Measurements from ENCODE around the gene NRL.

The NRL gene

DNA sequence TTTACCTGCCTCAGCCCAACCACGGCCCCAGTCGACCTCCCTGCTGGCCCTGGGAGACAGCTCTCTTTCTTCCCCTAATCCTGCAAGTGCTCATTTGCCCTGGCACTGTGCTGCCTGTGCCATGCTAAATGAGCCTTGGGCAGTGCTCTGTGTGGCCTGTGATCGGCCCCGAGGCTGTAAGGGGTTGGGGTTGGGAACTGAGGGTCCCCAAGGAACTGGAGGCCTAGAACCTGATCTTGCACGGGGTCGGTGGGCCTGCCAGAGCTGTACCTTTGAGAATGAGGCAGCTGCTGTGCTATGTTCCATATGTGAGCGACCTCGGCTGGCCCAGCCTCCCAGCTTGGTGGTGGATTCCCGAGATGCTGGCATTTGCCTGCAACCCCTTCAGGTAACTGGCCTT lies 35.3 kb upstream of the NRL start:
- no peaks in the 10 kb centered on the region for H3K9me3 Mint-ChIP-seq
- peaks cover 46% of the 10 kb centered on the region for H3K4me1 Mint-ChIP-seq
- H3K4me3 Mint-ChIP-seq: no peak overlapping the region
- H3K27me3 Mint-ChIP-seq: no peaks in the 10 kb centered on the region
- peaks cover 49% of the 10 kb centered on the region for H3K36me3 Mint-ChIP-seq (ENCODE audit: insufficient read depth)
- DNase-seq (ENCODE audit: low spot score in 2 of 2) (no peak), ATAC-seq (replicated peaks; ENCODE audit: extremely low read depth, poor library complexity, severe bottlenecking) (no peak)
- H3K27ac Mint-ChIP-seq (ENCODE audit: low read depth): no peak overlapping the region

DNA sequence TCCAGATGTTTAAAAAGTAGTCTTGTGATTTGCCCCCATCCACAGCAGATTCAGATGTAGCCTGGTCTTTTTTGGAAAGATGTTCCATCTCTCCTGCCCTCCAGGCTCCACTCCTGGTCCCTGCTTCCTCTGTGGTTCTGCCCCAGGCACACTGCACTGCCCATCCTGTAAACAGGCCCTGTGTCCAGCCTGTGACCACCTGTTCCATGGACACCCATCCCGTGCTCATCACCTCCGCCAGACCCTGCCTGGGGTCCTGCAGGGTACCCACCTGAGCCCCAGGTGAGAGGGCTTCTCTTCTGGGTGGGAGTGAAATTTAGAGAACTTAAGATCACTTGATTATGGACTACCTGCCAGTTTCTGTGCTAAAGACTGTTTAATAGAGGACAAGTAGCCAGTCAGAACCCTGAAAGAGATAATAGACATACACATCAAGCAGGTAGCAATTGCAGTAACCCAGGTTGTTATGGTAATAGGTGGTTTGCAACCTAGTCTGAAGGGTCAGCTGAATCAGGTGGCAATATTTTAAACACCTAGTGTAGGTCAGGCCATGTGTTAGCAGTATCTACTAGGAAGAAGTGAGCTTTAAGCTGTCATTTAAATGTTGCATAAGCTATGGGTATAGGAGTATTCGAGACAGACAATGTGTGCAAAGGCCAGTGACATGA lies 34.7 kb upstream of the NRL start:
- DNase-seq (ENCODE audit: low spot score in 2 of 2): no peak
- Mint-ChIP-seq H3K27me3 (no peaks in the 10 kb centered on the region), H3K4me1 (peaks cover 52% of the 10 kb centered on the region), H3K36me3 (ENCODE audit: insufficient read depth) (peaks cover 43% of the 10 kb centered on the region), H3K9me3 (no peaks in the 10 kb centered on the region), H3K27ac (ENCODE audit: low read depth) (no peak overlapping the region), H3K4me3 (peak overlapping the region; percentile 98)
- no peak for ATAC-seq (replicated peaks; ENCODE audit: extremely low read depth, poor library complexity, severe bottlenecking)

- H3K4me3 Mint-ChIP-seq: peak overlapping the region; percentile 98
Observed at GRCh38 chr14:24147761-24148428, 33.1 kb upstream of the NRL start.

DNA sequence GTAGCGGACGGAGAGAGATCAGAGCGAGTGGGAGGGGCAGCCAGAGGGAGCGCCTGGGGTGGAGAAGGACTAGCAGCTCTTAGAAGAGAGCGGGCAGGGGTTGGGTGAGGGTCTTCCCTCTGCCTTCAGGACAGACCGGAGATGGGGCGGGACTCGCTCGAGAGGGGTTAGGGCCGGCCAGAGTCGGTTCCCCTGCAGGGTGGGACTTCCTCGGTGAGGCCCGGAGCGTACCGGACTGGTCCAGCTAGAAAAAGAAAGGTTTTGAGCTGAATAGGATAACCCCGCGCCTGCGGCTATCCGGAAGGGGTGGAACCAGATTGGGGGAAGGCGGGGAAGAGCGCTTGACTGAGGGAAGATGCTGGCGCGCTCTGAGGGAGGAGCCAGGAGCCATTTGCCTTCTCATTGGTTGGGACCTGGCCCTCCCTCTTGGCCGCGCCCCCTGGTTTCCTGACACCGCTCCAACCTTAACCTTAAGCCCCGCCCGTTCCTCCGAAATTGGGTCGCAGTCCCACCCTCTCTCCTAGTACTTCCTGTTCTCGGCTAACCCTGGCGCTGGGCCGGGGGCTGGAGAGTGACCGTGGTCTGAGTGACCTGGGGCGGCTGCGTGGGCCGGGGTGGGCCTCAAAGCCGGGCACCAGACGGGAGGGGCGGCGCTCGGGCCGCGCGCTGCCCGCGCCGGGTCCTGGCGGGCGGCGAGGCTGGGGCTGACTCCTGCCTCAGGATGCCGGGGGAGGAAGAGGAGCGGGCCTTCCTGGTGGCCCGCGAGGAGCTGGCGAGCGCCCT lies 32.4 kb upstream of the NRL start, which contains the start of gene RNF31:
RNF31 (plus strand) TSS at position 521 of the 783 bp plus-strand sequence; CDS start at position 722, 201 bp downstream.
- Mint-ChIP-seq H3K36me3 (ENCODE audit: insufficient read depth) (peaks cover 37% of the 10 kb centered on the region), H3K27me3 (no peaks in the 10 kb centered on the region), H3K4me3 (peak within 1 kb of the TSS; percentile 98), H3K4me1 (peaks cover 65% of the 10 kb centered on the region), H3K9me3 (no peaks in the 10 kb centered on the region), H3K27ac (ENCODE audit: low read depth) (peak within 1 kb of the TSS; percentile 92)
- peak; percentile 92 for ATAC-seq (replicated peaks; ENCODE audit: extremely low read depth, poor library complexity, severe bottlenecking)
- peak; percentile 92 to 94 for DNase-seq (ENCODE audit: low spot score in 2 of 2)

More at GRCh38 chr14:24147761-24148428, 33.1 kb upstream of the NRL start:
- no peaks in the 10 kb centered on the region for H3K27me3 Mint-ChIP-seq
- H3K4me1 Mint-ChIP-seq: peaks cover 62% of the 10 kb centered on the region
- no peaks in the 10 kb centered on the region for H3K9me3 Mint-ChIP-seq
- H3K36me3 Mint-ChIP-seq (ENCODE audit: insufficient read depth): peaks cover 39% of the 10 kb centered on the region
- DNase-seq (ENCODE audit: low spot score in 2 of 2): no peak
- ATAC-seq (replicated peaks; ENCODE audit: extremely low read depth, poor library complexity, severe bottlenecking): no peak
- peak overlapping the region; percentile 92 for H3K27ac Mint-ChIP-seq (ENCODE audit: low read depth)

DNA sequence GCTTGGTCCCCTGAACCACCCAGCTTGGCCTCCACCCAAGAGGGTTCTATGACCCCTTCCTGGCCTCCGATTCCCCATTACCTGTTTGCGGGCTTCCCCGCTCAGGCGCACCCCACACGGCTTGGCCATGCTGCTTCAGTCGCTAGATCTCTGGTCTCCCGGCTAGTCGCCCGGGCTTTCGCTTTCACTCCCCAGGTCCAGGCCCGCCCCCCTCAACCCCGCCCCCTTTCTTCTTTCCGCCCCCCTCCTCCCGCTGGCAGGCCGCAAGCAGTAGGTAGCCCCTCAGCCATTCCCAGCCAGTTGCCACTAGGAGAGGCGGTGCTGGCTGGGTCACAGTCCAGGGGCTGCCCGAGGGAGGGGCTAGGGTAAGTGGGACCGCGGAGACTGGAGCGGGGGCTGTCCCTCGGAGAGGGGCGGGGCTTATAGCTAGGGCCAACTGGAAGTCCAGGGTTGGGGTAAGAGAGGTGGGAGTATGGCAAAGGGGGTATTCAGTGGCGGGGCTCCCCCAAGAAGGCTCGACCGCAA lies 31.8 kb upstream of the NRL start, which contains the start of gene PSME2:
PSME2 (minus strand) TSS at position 158 of the 525 bp plus-strand sequence; CDS start at position 129, 29 bp downstream.
- Mint-ChIP-seq H3K27ac (ENCODE audit: low read depth) (peak within 1 kb of the TSS; percentile 92), H3K27me3 (no peaks in the 10 kb centered on the region), H3K36me3 (ENCODE audit: insufficient read depth) (peaks cover 35% of the 10 kb centered on the region), H3K4me1 (peaks cover 65% of the 10 kb centered on the region), H3K4me3 (peak within 1 kb of the TSS; percentile 98), H3K9me3 (no peaks in the 10 kb centered on the region)
- peak; percentile 54 for ATAC-seq (replicated peaks; ENCODE audit: extremely low read depth, poor library complexity, severe bottlenecking)
- DNase-seq (ENCODE audit: low spot score in 2 of 2): peak; percentile 71 to 75

- H3K36me3 Mint-ChIP-seq (ENCODE audit: insufficient read depth): peaks cover 33% of the 10 kb centered on the region
- no peak for ATAC-seq (replicated peaks; ENCODE audit: extremely low read depth, poor library complexity, severe bottlenecking)
- H3K9me3 Mint-ChIP-seq: no peaks in the 10 kb centered on the region
- H3K4me3 Mint-ChIP-seq: peak overlapping the region; percentile 98
- H3K4me1 Mint-ChIP-seq: peaks cover 64% of the 10 kb centered on the region
- no peaks in the 10 kb centered on the region for H3K27me3 Mint-ChIP-seq
- DNase-seq (ENCODE audit: low spot score in 2 of 2): no peak
- peak overlapping the region; percentile 92 for H3K27ac Mint-ChIP-seq (ENCODE audit: low read depth)
Observed at GRCh38 chr14:24145690-24146452, 31.1 kb upstream of the NRL start.

- Mint-ChIP-seq H3K4me3 (peak overlapping the region; percentile 98), H3K9me3 (no peaks in the 10 kb centered on the region), H3K4me1 (peaks cover 58% of the 10 kb centered on the region), H3K36me3 (ENCODE audit: insufficient read depth) (peaks cover 31% of the 10 kb centered on the region), H3K27me3 (no peaks in the 10 kb centered on the region), H3K27ac (ENCODE audit: low read depth) (no peak overlapping the region)
- ATAC-seq (replicated peaks; ENCODE audit: extremely low read depth, poor library complexity, severe bottlenecking): no peak
- no peak for DNase-seq (ENCODE audit: low spot score in 2 of 2)
Observed at GRCh38 chr14:24145219-24145618, 30.5 kb upstream of the NRL start.

GRCh38 chr14:24144451-24144850 lies 29.7 kb upstream of the NRL start:
- Mint-ChIP-seq H3K36me3 (ENCODE audit: insufficient read depth) (peaks cover 26% of the 10 kb centered on the region), H3K27ac (ENCODE audit: low read depth) (no peak overlapping the region), H3K27me3 (no peaks in the 10 kb centered on the region), H3K4me1 (peaks cover 58% of the 10 kb centered on the region), H3K4me3 (peak overlapping the region; percentile 4), H3K9me3 (no peaks in the 10 kb centered on the region)
- DNase-seq (ENCODE audit: low spot score in 2 of 2) (no peak), ATAC-seq (replicated peaks; ENCODE audit: extremely low read depth, poor library complexity, severe bottlenecking) (no peak)

GRCh38 chr14:24143511-24143910 lies 28.8 kb upstream of the NRL start:
- H3K27ac Mint-ChIP-seq (ENCODE audit: low read depth): no peak overlapping the region
- H3K36me3 Mint-ChIP-seq (ENCODE audit: insufficient read depth): peaks cover 22% of the 10 kb centered on the region
- DNase-seq (ENCODE audit: low spot score in 2 of 2) (no peak), ATAC-seq (replicated peaks; ENCODE audit: extremely low read depth, poor library complexity, severe bottlenecking) (no peak)
- no peaks in the 10 kb centered on the region for H3K27me3 Mint-ChIP-seq
- no peaks in the 10 kb centered on the region for H3K9me3 Mint-ChIP-seq
- peak overlapping the region; percentile 4 for H3K4me3 Mint-ChIP-seq
- H3K4me1 Mint-ChIP-seq: peaks cover 57% of the 10 kb centered on the region

DNA sequence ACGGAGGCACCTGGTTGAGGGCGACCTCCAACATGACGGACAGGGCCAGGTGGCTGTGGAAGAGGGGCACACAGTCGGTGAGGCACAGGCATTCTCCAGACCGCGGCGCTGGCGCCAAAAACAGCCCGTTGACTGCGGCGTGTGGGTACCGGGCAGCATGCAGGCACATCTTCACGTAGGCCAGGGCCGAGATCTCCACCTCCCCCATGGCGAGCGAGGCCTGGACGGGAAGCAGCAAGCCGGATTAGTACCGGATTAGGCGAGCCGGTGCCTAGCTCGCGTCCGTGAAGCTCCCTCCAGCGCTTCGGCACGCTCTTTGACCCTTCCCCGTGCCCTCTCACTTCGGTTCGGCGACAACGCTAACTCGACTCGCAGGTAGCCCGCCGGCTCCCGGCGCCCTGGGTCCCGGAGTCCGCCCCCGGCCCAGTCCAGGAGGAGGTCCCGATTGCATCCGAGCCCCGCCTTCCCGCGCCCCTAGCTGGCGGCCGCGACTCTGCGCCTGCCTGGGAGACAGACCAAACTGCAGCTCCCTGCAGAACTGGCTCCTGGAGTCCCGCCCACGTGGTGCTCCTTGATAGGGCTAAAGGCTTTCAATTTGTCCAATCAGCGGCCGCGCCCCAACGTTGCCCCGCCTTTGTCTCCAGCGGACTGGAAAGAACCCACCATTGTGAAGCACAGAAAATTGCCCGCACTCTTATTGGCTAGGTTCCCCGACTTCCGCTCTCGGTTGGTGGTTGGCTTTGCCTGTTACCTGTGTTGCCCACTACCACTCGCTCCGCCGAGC lies 26.5 kb upstream of the NRL start, which contains the start of gene EMC9:
EMC9 (minus strand) TSS at position 495 of the 784 bp plus-strand sequence; CDS start at position 208, 287 bp downstream.
- peaks cover 59% of the 10 kb centered on the region for H3K4me1 Mint-ChIP-seq
- H3K4me3 Mint-ChIP-seq: peak within 1 kb of the TSS; percentile 73
- peak within 1 kb of the TSS; percentile 88 for H3K27ac Mint-ChIP-seq (ENCODE audit: low read depth)
- DNase-seq (ENCODE audit: low spot score in 2 of 2) (peak; percentile 97 to 99), ATAC-seq (replicated peaks; ENCODE audit: extremely low read depth, poor library complexity, severe bottlenecking) (peak; percentile 92)
- H3K27me3 Mint-ChIP-seq: no peaks in the 10 kb centered on the region
- H3K9me3 Mint-ChIP-seq: no peaks in the 10 kb centered on the region
- peaks cover 23% of the 10 kb centered on the region for H3K36me3 Mint-ChIP-seq (ENCODE audit: insufficient read depth)

DNA sequence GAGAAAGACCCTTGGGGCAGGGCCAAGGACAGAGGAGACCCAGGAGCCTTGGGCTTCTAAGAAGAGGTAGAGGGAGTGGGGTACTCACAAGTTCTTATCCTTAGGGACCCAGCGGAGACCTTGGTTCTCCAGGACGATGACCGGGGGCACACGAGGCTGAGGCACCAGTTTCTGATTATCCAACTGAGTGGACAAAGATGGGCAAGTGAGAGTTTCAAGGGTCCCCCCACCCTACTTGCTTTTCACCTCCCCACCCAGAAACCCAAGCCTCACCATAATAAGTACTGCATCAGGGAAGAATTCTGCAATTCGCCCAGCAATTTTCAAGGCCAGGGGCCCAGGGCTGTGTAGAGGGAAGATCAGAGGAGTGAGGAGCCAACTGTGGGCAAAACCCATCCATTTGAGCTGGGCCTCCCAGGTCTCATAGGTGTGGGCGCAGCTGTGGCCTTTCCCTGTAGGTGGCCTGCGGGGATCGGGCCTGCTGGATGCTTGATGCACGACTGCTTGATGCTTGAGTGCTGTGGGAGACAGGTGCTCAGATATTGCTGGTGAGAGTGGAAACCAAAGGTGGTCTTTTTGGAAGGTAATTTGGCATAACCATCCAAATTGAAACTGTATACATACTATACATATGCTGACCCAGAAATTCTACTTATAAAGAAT lies 24.7 kb upstream of the NRL start:
- H3K4me1 Mint-ChIP-seq: peaks cover 50% of the 10 kb centered on the region
- ATAC-seq (replicated peaks; ENCODE audit: extremely low read depth, poor library complexity, severe bottlenecking) (no peak), DNase-seq (ENCODE audit: low spot score in 2 of 2) (no peak)
- H3K9me3 Mint-ChIP-seq: no peaks in the 10 kb centered on the region
- peak overlapping the region; percentile 24 for H3K27ac Mint-ChIP-seq (ENCODE audit: low read depth)
- H3K4me3 Mint-ChIP-seq: peak overlapping the region; percentile 73
- H3K27me3 Mint-ChIP-seq: no peaks in the 10 kb centered on the region
- peaks cover 17% of the 10 kb centered on the region for H3K36me3 Mint-ChIP-seq (ENCODE audit: insufficient read depth)
